ENCODE data around the gene TPP2.

GRCh38 chr13:102555914-102556553, 40.8 kb upstream of the TPP2 start:
- TF ChIP-seq CTCF (IDR thresholded peaks at IDR 0.05 in 2 of 3, conservative IDR thresholded peaks at IDR 0.05 in 1 of 3; ENCODE audit: insufficient read depth in 2 of 3, low read depth in 1 of 3, low read length in 3 of 3) (peak; percentile 22 to 52 (median 43); a peak in 4 of 6 replicates), MXI1 (IDR thresholded peaks at IDR 0.05; ENCODE audit: low read depth, low read length) (no peak), ZBTB33 (CRISPR knock-in tag; IDR thresholded peaks at IDR 0.05) (no peak), ZNF324 (CRISPR knock-in tag; IDR thresholded peaks at IDR 0.05) (no peak), NKRF (IDR thresholded peaks at IDR 0.05; ENCODE audit: borderline replicate concordance) (no peak), TEAD2 (tag; IDR thresholded peaks at IDR 0.05) (no peak), GTF3C2 (IDR thresholded peaks at IDR 0.05; ENCODE audit: borderline replicate concordance, extremely low read depth, insufficient read length) (no peak), DNMT1 (IDR thresholded peaks at IDR 0.05) (no peak), POLR2AphosphoS5 (IDR thresholded peaks at IDR 0.05; ENCODE audit: control insufficient read depth, insufficient read depth, low read depth, low read length) (no peak), CC2D1A (IDR thresholded peaks at IDR 0.05) (no peak), PRDM10 (IDR thresholded peaks at IDR 0.05; ENCODE audit: partially characterized antibody) (no peak), MAX (CRISPR knock-in tag; IDR thresholded peaks at IDR 0.05) (no peak), ARHGAP35 (IDR thresholded peaks at IDR 0.05; ENCODE audit: partially characterized antibody) (no peak)

Measured in K562 (cell line).